HG02759 (cell line): ENCODE results near the gene FAM117B.
"Not testable (repeated sequence)": the region's sequence is repeated elsewhere in the genome, so short reads cannot be mapped to it uniquely, and the experiment has no call there.

ENCODE experiments used
- ATAC-seq: cut with Tn5 transposase; IDR thresholded peaks from one replicate; pipeline ENCODE4 v1.9.1; 2021; ENCODE audit warnings: mild to moderate bottlenecking, moderate library complexity; ENCODE audit not compliant: unreplicated experiment

Gene FAM117B

GRCh38 chr2:202700075-202700901, 65.5 kb downstream of the FAM117B start:
- no peak for ATAC-seq

DNA sequence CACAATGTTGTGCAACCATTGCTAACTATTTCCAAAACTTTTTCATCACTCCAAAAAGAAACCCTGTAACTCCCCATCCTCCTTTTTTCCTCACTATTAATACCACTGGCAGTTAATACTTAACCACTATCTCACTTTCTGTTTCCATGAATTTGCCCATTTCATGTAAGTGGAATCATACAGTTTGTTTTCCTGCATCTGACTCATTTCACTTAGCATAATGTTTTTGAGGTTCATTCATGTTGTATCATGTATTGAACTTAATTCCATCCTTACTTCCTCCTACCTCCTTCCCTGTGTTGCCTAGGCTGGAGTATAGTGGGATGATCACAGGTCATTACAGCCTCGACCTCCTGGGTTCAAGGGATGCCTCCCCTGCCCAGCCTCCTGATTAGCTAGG, 68.3 kb downstream of the FAM117B start:
- ATAC-seq: no peak

GRCh38 chr2:202704248-202704647, 69.5 kb downstream of the FAM117B start:
- no peak for ATAC-seq

DNA sequence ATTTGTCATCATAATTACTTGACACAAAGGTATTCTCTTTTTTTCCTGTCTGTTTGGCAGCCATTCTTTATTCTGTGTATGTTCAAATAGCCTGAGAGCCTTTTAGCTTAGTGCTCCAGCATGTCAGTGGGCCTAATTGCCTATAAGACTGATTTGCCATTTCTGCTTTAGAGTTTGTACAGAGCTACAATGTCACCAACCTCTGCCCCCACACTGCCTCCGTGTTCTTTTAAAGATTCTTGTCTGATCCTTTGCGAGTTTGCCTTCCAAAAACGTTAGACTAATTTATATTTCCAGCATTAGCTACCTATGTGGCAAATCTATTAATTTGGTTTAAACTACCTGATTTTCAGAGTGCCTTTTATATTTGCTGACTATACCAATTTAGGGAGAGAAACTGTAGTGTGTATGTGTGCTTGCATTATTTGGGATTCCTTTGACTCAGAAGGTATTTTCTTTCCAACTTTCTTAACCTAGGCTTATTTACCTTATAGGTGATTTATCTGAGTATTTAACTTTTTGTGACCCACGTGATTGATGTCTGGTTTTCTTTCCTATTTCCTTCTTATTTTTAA, 70.8 kb downstream of the FAM117B start:
- no peak for ATAC-seq

DNA sequence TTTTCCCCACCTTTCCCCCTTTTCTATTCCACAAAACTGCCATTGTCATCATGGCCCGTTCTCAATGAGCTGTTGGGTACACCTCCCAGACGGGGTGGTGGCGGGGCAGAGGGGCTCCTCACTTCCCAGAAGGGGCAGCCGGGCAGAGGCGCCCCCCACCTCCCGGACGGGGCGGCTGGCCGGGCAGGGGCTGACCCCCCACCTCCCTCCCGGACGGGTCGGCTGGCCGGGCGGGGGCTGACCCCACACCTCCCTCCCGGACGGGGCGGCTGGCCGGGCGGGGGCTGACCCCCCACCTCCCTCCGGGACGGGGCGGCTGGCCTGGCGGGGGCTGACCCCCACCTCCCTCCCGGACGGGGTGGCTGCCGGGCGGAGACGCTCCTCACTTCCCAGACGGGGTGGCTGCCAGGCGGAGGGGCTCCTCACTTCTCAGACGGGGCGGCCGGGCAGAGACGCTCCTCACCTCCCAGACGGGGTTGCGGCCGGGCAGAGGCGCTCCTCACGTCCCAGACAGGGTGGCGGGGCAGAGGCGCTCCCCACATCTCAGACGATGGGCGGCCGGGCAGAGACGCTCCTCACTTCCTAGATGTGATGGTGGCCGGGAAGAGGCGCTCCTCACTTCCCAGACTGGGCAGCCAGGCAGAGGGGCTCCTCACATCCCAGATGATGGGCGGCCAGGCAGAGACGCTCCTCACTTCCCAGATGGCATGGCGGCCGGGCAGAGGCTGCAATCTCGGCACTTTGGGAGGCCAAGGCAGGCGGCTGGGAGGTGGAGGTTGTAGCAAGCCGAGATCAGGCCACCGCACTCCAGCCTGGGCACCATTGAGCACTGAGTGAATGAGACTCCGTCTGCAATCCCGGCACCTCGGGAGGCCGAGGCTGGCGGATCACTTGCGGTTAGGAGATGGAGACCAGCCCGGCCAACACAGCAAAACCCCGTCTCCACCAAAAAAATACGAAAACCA, 80.5 kb downstream of the FAM117B start:
- not testable (repeated sequence) for ATAC-seq

- no peak for ATAC-seq
Measured at GRCh38 chr2:202716114-202716718, 81.4 kb downstream of the FAM117B start.

DNA sequence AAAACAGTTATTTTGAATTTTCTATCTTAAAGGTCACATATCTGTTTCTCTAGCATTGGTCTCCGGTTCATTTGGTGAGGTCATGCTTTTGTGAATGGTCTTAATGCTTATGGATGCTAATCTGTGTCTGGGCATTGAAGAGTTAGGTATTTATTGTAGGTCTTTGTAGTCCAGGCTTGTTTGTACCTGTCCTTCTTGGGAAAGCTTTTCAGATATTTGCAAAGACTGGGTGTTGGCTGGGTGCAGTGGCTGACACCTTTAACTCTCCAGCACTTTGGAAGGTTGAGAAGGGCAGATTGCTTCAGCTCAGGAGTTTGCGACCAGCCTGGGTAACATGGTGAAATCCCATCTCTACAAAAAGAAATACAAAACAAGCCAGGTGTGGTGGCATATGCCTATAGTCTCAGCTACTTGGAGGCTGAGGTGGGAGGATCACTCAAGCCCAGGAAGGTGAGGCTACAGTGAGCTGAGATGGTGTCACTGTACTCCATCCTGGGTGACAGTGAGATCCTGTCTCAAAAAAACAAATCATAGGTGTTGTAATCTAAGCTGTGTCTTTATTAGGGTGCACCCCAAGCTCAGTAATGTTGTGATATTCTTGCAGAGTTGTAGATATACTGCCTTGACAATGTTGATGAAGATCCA, 82.3 kb downstream of the FAM117B start:
- ATAC-seq: no peak

- no peak for ATAC-seq
Measured at GRCh38 chr2:202717598-202718310, 83.0 kb downstream of the FAM117B start.

GRCh38 chr2:202718614-202719013, 83.8 kb downstream of the FAM117B start:
- ATAC-seq: no peak

DNA sequence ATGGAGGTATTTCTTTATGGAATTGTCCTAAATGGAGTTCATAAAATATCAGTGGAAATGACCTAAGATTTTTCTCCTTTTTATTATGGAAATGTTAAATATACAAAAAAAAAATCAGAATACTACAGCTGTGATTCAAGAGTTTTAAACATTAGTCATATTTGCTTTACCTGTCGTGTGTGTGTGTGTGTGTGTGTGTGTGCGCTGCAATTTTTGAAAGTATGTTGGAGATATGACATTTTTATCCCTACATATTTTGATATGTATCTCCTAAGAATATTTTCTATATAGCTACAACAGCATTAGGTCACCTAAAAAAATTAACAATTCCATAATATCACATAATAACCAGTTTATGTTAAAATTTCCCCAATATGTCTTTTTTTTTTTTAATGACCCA, 85.5 kb downstream of the FAM117B start:
- no peak for ATAC-seq

- ATAC-seq: no peak
Measured at GRCh38 chr2:202721621-202722020, 86.9 kb downstream of the FAM117B start.

- ATAC-seq: no peak
Measured at GRCh38 chr2:202723746-202724145, 89.0 kb downstream of the FAM117B start.

DNA sequence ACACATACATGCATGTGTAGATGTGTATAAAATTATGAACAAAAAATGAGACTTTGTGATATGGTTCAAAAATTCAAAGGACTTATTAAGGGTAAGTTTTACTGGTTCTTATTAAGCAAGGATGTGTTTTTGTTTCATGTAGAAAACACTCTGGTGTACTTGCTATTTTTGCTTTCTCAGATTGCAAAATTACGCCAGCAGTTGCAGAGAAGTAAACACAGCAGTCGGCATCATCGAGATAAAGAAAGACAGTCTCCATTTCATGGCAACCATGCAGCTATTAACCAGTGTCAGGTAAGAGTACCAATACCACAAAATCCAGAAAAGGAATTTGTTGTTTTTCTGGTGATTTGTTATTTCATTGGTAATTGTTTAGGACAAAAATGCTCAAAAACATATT, 91.3 kb downstream of the FAM117B start:
- no peak for ATAC-seq

DNA sequence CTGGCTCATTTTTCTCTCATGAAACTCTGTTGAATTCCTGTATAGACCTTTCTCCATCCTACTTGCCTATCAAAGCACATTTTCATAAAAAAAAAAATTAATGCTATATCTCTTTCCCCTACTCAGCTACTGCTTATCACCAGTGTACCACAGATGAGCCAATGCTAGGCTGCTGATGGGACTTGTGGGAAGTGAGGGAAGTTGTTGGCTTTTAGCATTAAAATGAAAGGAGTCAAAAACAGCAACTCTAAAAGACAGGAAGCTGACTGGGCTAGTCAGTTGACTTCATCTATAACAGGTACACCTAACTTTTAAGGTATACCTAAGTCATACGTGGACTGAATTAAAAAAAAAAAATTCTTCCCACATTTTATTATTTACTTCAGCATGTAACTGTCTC, 102.1 kb downstream of the FAM117B start:
- no peak for ATAC-seq

DNA sequence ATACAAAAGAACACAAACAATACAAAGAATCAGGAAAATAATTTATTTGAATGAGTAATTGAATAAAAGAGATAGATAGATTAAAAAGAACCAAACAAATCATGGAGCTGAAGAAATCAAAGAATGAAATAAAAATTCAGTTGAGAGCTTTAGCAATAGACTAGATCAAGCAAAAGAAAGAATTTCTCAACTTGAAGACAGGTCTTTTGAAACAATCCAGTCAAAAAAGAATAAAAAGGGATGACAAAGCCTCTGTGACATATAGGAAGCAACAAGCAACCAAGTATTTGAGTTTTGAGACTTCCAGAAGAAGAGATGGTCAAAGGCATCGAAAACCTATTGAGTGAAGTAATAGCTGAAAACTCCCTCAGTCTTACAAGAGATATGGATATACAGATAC, 108.8 kb downstream of the FAM117B start:
- no peak for ATAC-seq

- no peak for ATAC-seq
Measured at GRCh38 chr2:202749477-202749876, 114.7 kb downstream of the FAM117B start.

GRCh38 chr2:202750763-202751427, 116.1 kb downstream of the FAM117B start:
- ATAC-seq: no peak

DNA sequence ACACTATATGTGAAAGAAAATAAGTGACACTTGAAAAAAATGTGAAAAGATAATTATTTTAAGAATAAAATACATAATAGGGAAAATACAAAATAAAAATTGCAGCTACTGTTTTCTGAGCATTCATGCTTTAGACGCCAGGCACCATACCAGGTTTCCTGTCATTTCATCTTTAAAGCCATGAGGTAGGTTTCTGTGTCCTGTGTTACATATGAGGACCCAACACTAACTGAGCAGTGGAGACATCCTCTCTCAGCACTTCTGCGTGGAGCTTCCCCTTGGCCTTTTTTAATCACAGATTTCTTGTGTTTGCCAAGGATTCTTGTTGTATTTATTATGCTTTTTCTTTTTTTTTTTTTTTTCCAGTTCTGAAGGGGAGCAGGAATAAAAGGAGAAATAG, 117.3 kb downstream of the FAM117B start:
- no peak for ATAC-seq

DNA sequence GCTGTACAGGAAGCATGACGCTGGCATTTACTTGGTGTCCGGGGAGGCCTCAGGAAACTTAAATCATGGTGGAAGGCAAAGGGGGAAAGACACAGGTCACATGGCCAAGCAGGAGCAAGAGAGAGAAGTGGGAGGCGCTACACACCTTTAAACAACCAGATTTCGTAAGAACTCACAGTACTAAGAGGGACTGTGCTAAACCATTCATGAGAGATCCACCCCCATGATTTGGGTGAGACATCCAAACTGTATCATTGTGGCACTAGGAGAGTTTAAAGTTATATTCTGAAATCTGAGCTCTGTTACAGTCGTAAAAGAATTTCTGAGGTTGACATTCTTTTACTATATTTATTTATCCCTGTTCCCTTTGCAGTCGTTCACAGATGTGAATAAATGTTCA, 120.2 kb downstream of the FAM117B start:
- ATAC-seq: no peak
